GM18951 (cell line): ENCODE results near the gene PSME1.

Experiments used
- POLR2A ChIP-seq: IDR thresholded peaks from 4 replicates; pipeline ENCODE4 v1.6.1; 2011; ENCODE audit warnings: mild to moderate bottlenecking; ENCODE audit not compliant: insufficient read length, insufficient read depth; ENCODE audit errors: extremely low read depth
- in situ Hi-C: fragments of 300-500 bp; cut with MboI; formaldehyde crosslinking; loops from one replicate; pipeline ENCODE4 v1.12.0; 2022; ENCODE audit warnings: low sequenced_read_pairs, mixed read lengths, inconsistent platforms; ENCODE audit not compliant: unreplicated experiment

Gene PSME1

DNA sequence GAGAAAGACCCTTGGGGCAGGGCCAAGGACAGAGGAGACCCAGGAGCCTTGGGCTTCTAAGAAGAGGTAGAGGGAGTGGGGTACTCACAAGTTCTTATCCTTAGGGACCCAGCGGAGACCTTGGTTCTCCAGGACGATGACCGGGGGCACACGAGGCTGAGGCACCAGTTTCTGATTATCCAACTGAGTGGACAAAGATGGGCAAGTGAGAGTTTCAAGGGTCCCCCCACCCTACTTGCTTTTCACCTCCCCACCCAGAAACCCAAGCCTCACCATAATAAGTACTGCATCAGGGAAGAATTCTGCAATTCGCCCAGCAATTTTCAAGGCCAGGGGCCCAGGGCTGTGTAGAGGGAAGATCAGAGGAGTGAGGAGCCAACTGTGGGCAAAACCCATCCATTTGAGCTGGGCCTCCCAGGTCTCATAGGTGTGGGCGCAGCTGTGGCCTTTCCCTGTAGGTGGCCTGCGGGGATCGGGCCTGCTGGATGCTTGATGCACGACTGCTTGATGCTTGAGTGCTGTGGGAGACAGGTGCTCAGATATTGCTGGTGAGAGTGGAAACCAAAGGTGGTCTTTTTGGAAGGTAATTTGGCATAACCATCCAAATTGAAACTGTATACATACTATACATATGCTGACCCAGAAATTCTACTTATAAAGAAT, 3.4 kb downstream of the PSME1 start:
- in situ Hi-C loops = no loop called here
- peak; percentile 9 for TF ChIP-seq POLR2A

DNA sequence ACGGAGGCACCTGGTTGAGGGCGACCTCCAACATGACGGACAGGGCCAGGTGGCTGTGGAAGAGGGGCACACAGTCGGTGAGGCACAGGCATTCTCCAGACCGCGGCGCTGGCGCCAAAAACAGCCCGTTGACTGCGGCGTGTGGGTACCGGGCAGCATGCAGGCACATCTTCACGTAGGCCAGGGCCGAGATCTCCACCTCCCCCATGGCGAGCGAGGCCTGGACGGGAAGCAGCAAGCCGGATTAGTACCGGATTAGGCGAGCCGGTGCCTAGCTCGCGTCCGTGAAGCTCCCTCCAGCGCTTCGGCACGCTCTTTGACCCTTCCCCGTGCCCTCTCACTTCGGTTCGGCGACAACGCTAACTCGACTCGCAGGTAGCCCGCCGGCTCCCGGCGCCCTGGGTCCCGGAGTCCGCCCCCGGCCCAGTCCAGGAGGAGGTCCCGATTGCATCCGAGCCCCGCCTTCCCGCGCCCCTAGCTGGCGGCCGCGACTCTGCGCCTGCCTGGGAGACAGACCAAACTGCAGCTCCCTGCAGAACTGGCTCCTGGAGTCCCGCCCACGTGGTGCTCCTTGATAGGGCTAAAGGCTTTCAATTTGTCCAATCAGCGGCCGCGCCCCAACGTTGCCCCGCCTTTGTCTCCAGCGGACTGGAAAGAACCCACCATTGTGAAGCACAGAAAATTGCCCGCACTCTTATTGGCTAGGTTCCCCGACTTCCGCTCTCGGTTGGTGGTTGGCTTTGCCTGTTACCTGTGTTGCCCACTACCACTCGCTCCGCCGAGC, 5.3 kb downstream of the PSME1 start, which contains the start of gene EMC9:
Gene EMC9, minus strand, starts transcription at position 495 of the 784 bp plus-strand sequence. Its CDS starts 287 bp downstream, at position 208.
- in situ Hi-C loops = no loop called here
- peak; percentile 93 for TF ChIP-seq POLR2A

DNA sequence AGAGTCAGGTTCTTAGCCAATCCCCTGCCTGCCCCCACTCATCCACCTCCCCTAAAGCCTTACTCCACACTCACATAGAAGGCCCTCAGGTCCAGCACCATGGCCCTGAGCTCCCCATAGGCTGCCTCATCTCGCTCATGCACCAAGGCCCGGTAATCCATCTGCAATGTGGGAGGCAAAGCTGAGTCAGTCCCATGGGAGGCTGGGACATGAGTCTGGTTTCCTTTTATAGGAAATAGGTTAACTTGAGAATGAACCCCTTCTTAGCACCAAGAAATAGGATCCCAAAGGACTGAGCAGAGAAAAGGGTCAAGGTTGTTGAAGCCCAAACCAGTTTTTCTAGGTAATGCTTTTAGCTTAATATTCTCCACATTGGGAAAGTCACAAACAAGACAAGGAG, 7.5 kb downstream of the PSME1 start:
- in situ Hi-C loops = no loop called here

DNA sequence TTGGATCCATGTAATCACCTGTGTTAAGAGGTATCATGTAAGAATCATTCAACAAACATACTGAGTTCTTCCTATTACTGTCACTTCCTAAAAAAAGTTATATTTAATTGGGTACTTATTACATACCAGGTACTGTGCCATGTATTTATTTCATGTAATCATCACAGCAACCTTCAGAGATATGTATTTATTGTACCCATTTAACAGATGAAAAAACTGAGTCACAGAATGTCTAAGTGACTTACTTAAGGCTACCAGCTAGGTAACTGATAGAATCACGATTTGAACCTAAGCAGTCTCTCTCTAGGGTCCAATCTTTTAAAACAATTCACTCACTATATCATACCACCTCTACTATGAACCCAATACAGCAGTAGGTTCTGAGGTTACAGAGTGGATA, 8.5 kb downstream of the PSME1 start:
- in situ Hi-C loops = no loop called here
- no peak for TF ChIP-seq POLR2A

More for the DNA sequence above, 7.5 kb downstream of the PSME1 start:
- no peak for TF ChIP-seq POLR2A

DNA sequence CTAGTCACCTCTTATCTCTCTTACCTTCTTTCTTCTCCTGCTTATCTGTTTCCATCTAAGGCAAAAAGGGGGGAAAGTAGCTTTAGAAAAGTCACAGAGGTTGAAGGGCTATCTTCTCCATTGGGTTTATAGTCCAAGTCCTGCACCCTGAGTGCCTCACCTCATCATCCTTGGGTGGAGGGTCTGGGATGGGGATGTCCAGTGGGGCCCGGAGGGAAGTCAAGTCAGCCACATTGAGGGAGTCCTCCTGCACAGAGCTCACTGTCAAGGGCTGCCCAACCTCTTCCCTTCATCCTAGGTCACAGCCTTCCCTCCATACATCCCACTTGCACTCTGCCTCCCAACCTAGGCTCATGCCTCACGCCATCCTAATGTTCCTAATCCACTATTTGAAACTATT, 9.2 kb downstream of the PSME1 start:
- in situ Hi-C loops = no loop called here
- TF ChIP-seq POLR2A = no peak

DNA sequence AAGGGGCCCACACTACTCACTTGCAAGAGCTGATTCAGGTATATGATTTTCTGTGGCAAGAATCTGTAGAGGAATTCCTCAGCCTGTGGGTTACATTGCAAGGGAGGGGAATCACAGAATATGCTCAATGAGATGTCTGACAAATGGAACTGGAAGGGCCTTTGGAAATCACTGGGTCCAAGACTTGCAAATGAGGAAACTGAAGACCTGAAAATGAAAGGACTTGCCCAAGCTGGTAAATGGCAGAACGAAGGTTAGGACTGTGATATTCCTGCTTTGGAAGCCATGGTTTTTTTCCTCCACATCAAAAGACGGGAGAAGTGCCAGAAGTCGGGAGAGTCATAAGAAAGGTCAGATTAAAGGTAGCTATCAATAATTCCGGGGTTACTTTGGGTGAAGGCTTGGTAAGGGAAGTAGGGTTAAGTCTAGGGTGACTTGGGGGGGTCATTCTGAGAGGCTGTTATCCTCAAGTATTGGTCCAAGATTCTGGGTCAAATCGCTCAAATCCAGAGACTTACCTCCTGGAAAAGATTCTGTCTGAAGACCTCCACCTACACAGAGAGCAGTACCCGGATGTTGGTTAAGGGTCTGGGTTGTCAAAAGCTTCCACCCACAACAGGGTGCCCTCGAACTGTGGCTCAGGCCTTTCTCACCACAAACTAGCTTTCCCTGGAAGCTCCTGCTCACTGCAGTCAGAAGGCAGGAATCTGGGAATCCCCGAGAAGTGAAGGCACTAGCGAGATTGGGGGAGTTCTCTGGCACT, 9.9 kb downstream of the PSME1 start:
- no peak for TF ChIP-seq POLR2A
- in situ Hi-C loops = no loop called here

DNA sequence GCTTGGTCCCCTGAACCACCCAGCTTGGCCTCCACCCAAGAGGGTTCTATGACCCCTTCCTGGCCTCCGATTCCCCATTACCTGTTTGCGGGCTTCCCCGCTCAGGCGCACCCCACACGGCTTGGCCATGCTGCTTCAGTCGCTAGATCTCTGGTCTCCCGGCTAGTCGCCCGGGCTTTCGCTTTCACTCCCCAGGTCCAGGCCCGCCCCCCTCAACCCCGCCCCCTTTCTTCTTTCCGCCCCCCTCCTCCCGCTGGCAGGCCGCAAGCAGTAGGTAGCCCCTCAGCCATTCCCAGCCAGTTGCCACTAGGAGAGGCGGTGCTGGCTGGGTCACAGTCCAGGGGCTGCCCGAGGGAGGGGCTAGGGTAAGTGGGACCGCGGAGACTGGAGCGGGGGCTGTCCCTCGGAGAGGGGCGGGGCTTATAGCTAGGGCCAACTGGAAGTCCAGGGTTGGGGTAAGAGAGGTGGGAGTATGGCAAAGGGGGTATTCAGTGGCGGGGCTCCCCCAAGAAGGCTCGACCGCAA, 10.5 kb downstream of the PSME1 start, which contains the start of gene PSME2:
Gene PSME2, minus strand, starts transcription at position 158 of the 525 bp plus-strand sequence. Its CDS starts 29 bp downstream, at position 129.
- TF ChIP-seq POLR2A = peak; percentile 83
- in situ Hi-C loops = no loop called here

DNA sequence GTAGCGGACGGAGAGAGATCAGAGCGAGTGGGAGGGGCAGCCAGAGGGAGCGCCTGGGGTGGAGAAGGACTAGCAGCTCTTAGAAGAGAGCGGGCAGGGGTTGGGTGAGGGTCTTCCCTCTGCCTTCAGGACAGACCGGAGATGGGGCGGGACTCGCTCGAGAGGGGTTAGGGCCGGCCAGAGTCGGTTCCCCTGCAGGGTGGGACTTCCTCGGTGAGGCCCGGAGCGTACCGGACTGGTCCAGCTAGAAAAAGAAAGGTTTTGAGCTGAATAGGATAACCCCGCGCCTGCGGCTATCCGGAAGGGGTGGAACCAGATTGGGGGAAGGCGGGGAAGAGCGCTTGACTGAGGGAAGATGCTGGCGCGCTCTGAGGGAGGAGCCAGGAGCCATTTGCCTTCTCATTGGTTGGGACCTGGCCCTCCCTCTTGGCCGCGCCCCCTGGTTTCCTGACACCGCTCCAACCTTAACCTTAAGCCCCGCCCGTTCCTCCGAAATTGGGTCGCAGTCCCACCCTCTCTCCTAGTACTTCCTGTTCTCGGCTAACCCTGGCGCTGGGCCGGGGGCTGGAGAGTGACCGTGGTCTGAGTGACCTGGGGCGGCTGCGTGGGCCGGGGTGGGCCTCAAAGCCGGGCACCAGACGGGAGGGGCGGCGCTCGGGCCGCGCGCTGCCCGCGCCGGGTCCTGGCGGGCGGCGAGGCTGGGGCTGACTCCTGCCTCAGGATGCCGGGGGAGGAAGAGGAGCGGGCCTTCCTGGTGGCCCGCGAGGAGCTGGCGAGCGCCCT, 11.2 kb downstream of the PSME1 start, which contains the start of gene RNF31:
Gene RNF31, plus strand, starts transcription at position 521 of the 783 bp plus-strand sequence. Its CDS starts 201 bp downstream, at position 722.
- TF ChIP-seq POLR2A = peak; percentile 73
- in situ Hi-C loops = no loop called here

DNA sequence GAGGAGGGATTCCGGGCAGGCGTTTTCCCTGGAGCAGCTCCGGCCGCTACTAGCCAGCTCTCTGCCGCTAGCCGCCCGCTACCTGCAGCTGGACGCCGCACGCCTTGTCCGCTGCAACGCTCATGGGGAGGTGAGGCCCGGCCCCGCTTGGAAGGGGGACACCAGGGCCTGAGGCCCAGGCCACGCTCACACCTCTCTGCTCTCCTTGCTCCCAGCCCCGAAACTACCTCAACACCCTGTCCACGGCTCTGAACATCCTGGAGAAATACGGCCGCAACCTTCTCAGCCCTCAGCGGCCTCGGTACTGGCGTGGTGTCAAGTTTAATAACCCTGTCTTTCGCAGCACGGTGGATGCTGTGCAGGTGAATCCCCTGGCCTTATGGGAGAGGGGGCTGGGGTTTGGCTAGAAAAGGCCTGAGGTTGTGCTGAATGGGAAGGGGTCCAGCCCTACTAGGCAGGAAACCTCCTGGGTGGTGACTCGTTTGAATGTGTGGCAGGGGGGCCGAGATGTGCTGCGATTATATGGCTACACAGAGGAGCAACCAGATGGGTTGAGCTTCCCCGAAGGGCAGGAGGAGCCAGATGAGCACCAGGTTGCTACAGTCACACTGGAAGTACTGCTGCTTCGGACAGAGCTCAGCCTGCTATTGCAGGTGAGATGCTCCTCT, 11.9 kb downstream of the PSME1 start:
- in situ Hi-C loops = no loop called here
- TF ChIP-seq POLR2A = no peak

DNA sequence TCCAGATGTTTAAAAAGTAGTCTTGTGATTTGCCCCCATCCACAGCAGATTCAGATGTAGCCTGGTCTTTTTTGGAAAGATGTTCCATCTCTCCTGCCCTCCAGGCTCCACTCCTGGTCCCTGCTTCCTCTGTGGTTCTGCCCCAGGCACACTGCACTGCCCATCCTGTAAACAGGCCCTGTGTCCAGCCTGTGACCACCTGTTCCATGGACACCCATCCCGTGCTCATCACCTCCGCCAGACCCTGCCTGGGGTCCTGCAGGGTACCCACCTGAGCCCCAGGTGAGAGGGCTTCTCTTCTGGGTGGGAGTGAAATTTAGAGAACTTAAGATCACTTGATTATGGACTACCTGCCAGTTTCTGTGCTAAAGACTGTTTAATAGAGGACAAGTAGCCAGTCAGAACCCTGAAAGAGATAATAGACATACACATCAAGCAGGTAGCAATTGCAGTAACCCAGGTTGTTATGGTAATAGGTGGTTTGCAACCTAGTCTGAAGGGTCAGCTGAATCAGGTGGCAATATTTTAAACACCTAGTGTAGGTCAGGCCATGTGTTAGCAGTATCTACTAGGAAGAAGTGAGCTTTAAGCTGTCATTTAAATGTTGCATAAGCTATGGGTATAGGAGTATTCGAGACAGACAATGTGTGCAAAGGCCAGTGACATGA, 13.4 kb downstream of the PSME1 start:
- no peak for TF ChIP-seq POLR2A
- in situ Hi-C loops = no loop called here

DNA sequence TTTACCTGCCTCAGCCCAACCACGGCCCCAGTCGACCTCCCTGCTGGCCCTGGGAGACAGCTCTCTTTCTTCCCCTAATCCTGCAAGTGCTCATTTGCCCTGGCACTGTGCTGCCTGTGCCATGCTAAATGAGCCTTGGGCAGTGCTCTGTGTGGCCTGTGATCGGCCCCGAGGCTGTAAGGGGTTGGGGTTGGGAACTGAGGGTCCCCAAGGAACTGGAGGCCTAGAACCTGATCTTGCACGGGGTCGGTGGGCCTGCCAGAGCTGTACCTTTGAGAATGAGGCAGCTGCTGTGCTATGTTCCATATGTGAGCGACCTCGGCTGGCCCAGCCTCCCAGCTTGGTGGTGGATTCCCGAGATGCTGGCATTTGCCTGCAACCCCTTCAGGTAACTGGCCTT, 14.1 kb downstream of the PSME1 start:
- in situ Hi-C loops = no loop called here
- no peak for TF ChIP-seq POLR2A
